Naive thymus-derived CD4-positive, alpha-beta T cell (primary cell): Measurements from ENCODE around the gene BTF3. TPM values are rescaled to one million over a fixed set of nuclear protein-coding genes. Genes with fewer than 3 reads are reported as not detected.
"Not testable (repeated sequence)": the region's sequence is repeated elsewhere in the genome, so short reads cannot be mapped to it uniquely, and the experiment has no call there.

Source experiments
- ATAC-seq: fragments of 150-1000 bp; cut with Tn5 transposase; 2 replicates; pipeline ENCODE4 v1.10.0; 2021; ENCODE audit warnings: mild to moderate bottlenecking, moderate library complexity
- CTCF ChIA-PET: fragments of 350-600 bp; sonication (Branson Sonifier 250); formaldehyde crosslinking; loops from one replicate; lab custom pipeline; 2021; ENCODE audit warnings: antibody characterized with exemption; lab: Charles Lee
- POLR2A ChIA-PET: fragments of 350-600 bp; sonication (Branson Sonifier 250); formaldehyde crosslinking; loops from one replicate; lab custom pipeline; 2021; ENCODE audit warnings: antibody characterized with exemption, inconsistent platforms; lab: Charles Lee
- DNase-seq, 9 donors: peaks; one replicate each; pipeline versions ENCODE4 v3.0.0 to v3.0.0-alpha.2; 2020 to 2022; ENCODE audit warnings: mixed read lengths in 1 of 9
- H3K27ac ChIP-seq: one replicate; pipeline ENCODE4 v1.7.0; 2013; ENCODE audit warnings: mild to moderate bottlenecking, low read depth, low read length, moderate library complexity
- H3K27me3 ChIP-seq, 2 donors: one replicate each; pipeline ENCODE4 v1.7.0; 2013; ENCODE audit warnings: low read length in 2 of 2, mild to moderate bottlenecking in 2 of 2, moderate library complexity in 2 of 2; ENCODE audit not compliant: control insufficient read depth in 2 of 2, insufficient read depth in 2 of 2
- H3K36me3 ChIP-seq, 3 experiments: 1 replicate in 2 of 3; 2 replicates in 1 of 3; pipeline ENCODE4 v1.7.0; 2013; ENCODE audit warnings: low read length in 3 of 3, mild to moderate bottlenecking in 3 of 3, moderate library complexity in 1 of 3; ENCODE audit not compliant: insufficient read depth in 3 of 3, control insufficient read depth in 2 of 3
- H3K4me1 ChIP-seq, 2 donors: one replicate each; pipeline ENCODE4 v1.7.0; 2013; ENCODE audit warnings: low read length in 2 of 2, mild to moderate bottlenecking in 2 of 2, moderate library complexity in 1 of 2; ENCODE audit not compliant: control insufficient read depth in 2 of 2, insufficient read depth in 2 of 2
- H3K4me3 ChIP-seq: 2 replicates; pipeline ENCODE4 v1.7.0; 2013; ENCODE audit warnings: mild to moderate bottlenecking, low read length
- H3K9me3 ChIP-seq, 3 experiments: 1 replicate in 2 of 3; 2 replicates in 1 of 3; pipeline ENCODE4 v1.7.0; 2013; ENCODE audit warnings: low read length in 3 of 3; ENCODE audit not compliant: control insufficient read depth in 2 of 3
- H3K27ac Mint-ChIP-seq, 9 donors: one replicate each; pipeline ENCODE4 v1.8.0; 2020 to 2022; ENCODE audit warnings: mixed read lengths in 9 of 9, mild to moderate bottlenecking in 8 of 9, moderate library complexity in 5 of 9, inconsistent platforms in 2 of 9
- H3K27me3 Mint-ChIP-seq, 5 donors: one replicate each; pipeline ENCODE4 v1.8.0; 2021 to 2022; ENCODE audit warnings: mixed read lengths in 5 of 5, mild to moderate bottlenecking in 1 of 5
- H3K36me3 Mint-ChIP-seq, 5 donors: one replicate each; pipeline ENCODE4 v1.8.0; 2020 to 2022; ENCODE audit warnings: mixed read lengths in 5 of 5, mild to moderate bottlenecking in 3 of 5, inconsistent platforms in 1 of 5
- H3K4me1 Mint-ChIP-seq, 7 donors: one replicate each; pipeline ENCODE4 v1.8.0; 2020 to 2022; ENCODE audit warnings: mixed read lengths in 7 of 7, mild to moderate bottlenecking in 3 of 7, inconsistent platforms in 1 of 7
- H3K4me3 Mint-ChIP-seq, 10 donors: one replicate each; pipeline ENCODE4 v1.8.0; 2020 to 2022; ENCODE audit warnings: mild to moderate bottlenecking in 10 of 10, mixed read lengths in 10 of 10, moderate library complexity in 6 of 10, inconsistent platforms in 2 of 10
- H3K9me3 Mint-ChIP-seq, 11 donors: one replicate each; pipeline ENCODE4 v1.8.0; 2020 to 2022; ENCODE audit warnings: mixed read lengths in 11 of 11, mild to moderate bottlenecking in 4 of 11, inconsistent platforms in 1 of 11, moderate library complexity in 1 of 11
- intact Hi-C, 2 donors: fragments of 100-400 bp; cut with micrococcal nuclease; formaldehyde crosslinking; loops; one replicate each; pipeline ENCODE4 v1.15.1; 2023
- polyA plus RNA-seq, 2 donors: library from polyadenylated mRNA; unstranded; fragments of 300-500 nt; fragmentation: Illumina TruSeq; gene quantifications; one replicate each; pipeline ENCODE4 v1.2.3, GENCODE V29; 2021
- total RNA-seq, 6 experiments: library from RNA in 5 of 6; stranded (reverse) in 5 of 6; gene quantifications; 1 replicate in 5 of 6; 2 replicates in 1 of 6; pipeline ENCODE4 v1.2.3 and lab custom pipeline; 2021 to 2026

BTF3 gene
- total and polyA plus RNA-seq, 7 experiments from 2014 or later: 557 to 843 (median 700) TPM

- Histone ChIP-seq H3K27ac (peak overlapping the region; percentile 93), H3K36me3 (peaks cover 5 to 47% (median 10%) of the 10 kb centered on the region in 3 experiments), H3K4me1 (peaks cover 22 to 31% of the 10 kb centered on the region in 2 donors), H3K27me3 (no peaks in the 10 kb centered on the region), H3K4me3 (no peak overlapping the region), H3K9me3 (no peaks in the 10 kb centered on the region)
- CTCF ChIA-PET: no interaction called here
- Mint-ChIP-seq H3K27ac (peak overlapping the region; percentile 10 to 100 (median 65)), H3K36me3 (peaks cover 6 to 35% (median 22%) of the 10 kb centered on the region in 5 donors), H3K9me3 (no peaks in the 10 kb centered on the region), H3K4me3 (peak overlapping the region in 7 of 10 donors; percentile 9 to 96 (median 17)), H3K27me3 (no peaks in the 10 kb centered on the region), H3K4me1 (peaks cover 27 to 60% (median 41%) of the 10 kb centered on the region in 7 donors)
- POLR2A ChIA-PET: interaction anchor here (5.2 kb wide), 1 partner anchor 63 kb away, joined by 29 read pairs; the partner anchor contains the start of genes ANKRA2 and UTP15
- intact Hi-C loops: no loop called here
- no peak for DNase-seq
- no peak for ATAC-seq
Observed at GRCh38 chr5:73501406-73501805, 3.2 kb downstream of the BTF3 start.

GRCh38 chr5:73506459-73506955, 8.3 kb downstream of the BTF3 start:
- Histone ChIP-seq H3K4me3 (no peak overlapping the region), H3K27ac (no peak overlapping the region), H3K36me3 (peaks cover 5 to 44% (median 6%) of the 10 kb centered on the region in 3 experiments), H3K4me1 (no peaks in the 10 kb centered on the region), H3K9me3 (no peaks in the 10 kb centered on the region), H3K27me3 (no peaks in the 10 kb centered on the region)
- DNase-seq (no peak), ATAC-seq (no peak)
- no peaks in the 10 kb centered on the region for H3K27me3 Mint-ChIP-seq
- POLR2A ChIA-PET: no interaction called here
- CTCF ChIA-PET: no interaction called here
- intact Hi-C loops: no loop called here
- H3K4me3 Mint-ChIP-seq: no peak overlapping the region
- peak overlapping the region in 1 of 9 donors; percentile 20 for H3K27ac Mint-ChIP-seq
- peaks cover under 1 to 34% (median 16%) of the 10 kb centered on the region in 5 donors for H3K36me3 Mint-ChIP-seq
- H3K9me3 Mint-ChIP-seq: no peaks in the 10 kb centered on the region
- peaks cover 4 to 17% (median 6%) of the 10 kb centered on the region in 7 donors for H3K4me1 Mint-ChIP-seq

GRCh38 chr5:73507062-73507461, 8.8 kb downstream of the BTF3 start:
- Histone ChIP-seq H3K4me3 (no peak overlapping the region), H3K9me3 (no peaks in the 10 kb centered on the region), H3K36me3 (peaks cover 4 to 42% (median 6%) of the 10 kb centered on the region in 3 experiments), H3K27me3 (no peaks in the 10 kb centered on the region), H3K27ac (no peak overlapping the region), H3K4me1 (no peaks in the 10 kb centered on the region)
- DNase-seq: no peak
- intact Hi-C loops: no loop called here
- H3K27me3 Mint-ChIP-seq: no peaks in the 10 kb centered on the region
- H3K36me3 Mint-ChIP-seq: peaks cover 0 to 34% (median 15%) of the 10 kb centered on the region in 5 donors
- ChIA-PET POLR2A (no interaction called here), CTCF (no interaction called here)
- no peak for ATAC-seq
- peaks cover 4 to 14% (median 4%) of the 10 kb centered on the region in 7 donors for H3K4me1 Mint-ChIP-seq
- no peak overlapping the region for H3K27ac Mint-ChIP-seq
- H3K4me3 Mint-ChIP-seq: no peak overlapping the region
- H3K9me3 Mint-ChIP-seq: no peaks in the 10 kb centered on the region

- peak; percentile 79 for ATAC-seq
- H3K27me3 ChIP-seq, intact Hi-C loops, H3K9me3 ChIP-seq, H3K4me1 ChIP-seq, H3K27ac ChIP-seq, POLR2A ChIA-PET, DNase-seq, H3K9me3 Mint-ChIP-seq, H3K27me3 Mint-ChIP-seq, H3K4me1 Mint-ChIP-seq, H3K4me3 ChIP-seq, H3K4me3 Mint-ChIP-seq, CTCF ChIA-PET: not testable (repeated sequence)
- peaks cover 4 to 27% (median 5%) of the 10 kb centered on the region in 3 experiments for H3K36me3 ChIP-seq
- H3K36me3 Mint-ChIP-seq: peaks cover 0 to 23% (median 11%) of the 10 kb centered on the region in 5 donors
- H3K27ac Mint-ChIP-seq: peak overlapping the region in 1 of 9 donors; percentile 36
Observed at GRCh38 chr5:73508521-73508920, 10.3 kb downstream of the BTF3 start.

- Histone ChIP-seq H3K9me3 (no peaks in the 10 kb centered on the region), H3K27ac (no peak overlapping the region), H3K4me3 (no peak overlapping the region), H3K36me3 (no peaks in the 10 kb centered on the region), H3K27me3 (no peaks in the 10 kb centered on the region), H3K4me1 (no peaks in the 10 kb centered on the region)
- CTCF ChIA-PET: no interaction called here
- ATAC-seq: no peak
- Mint-ChIP-seq H3K36me3 (peaks cover 0 to 8% (median 0%) of the 10 kb centered on the region in 5 donors), H3K4me1 (no peaks in the 10 kb centered on the region), H3K27me3 (no peaks in the 10 kb centered on the region), H3K27ac (no peak overlapping the region), H3K9me3 (peaks cover 0 to 3% (median 0%) of the 10 kb centered on the region in 11 donors), H3K4me3 (no peak overlapping the region)
- DNase-seq: no peak
- POLR2A ChIA-PET: no interaction called here
- intact Hi-C loops: no loop called here
Observed at GRCh38 chr5:73513996-73514395, 15.8 kb downstream of the BTF3 start.

- no peak for DNase-seq
- ChIA-PET POLR2A (interaction anchor here (1.0 kb wide), 1 partner anchor 11 kb away, joined by 3 read pairs; no protein-coding TSS in a partner anchor), CTCF (no interaction called here)
- ATAC-seq: no peak
- H3K4me3 ChIP-seq: no peak overlapping the region
- H3K4me1 Mint-ChIP-seq: peaks cover 2 to 4% (median 4%) of the 10 kb centered on the region in 7 donors
- no peaks in the 10 kb centered on the region for H3K27me3 ChIP-seq
- no peak overlapping the region for H3K27ac Mint-ChIP-seq
- H3K4me1 ChIP-seq: no peaks in the 10 kb centered on the region
- peaks cover 0 to 4% (median 0%) of the 10 kb centered on the region in 5 donors for H3K36me3 Mint-ChIP-seq
- H3K27ac ChIP-seq: no peak overlapping the region
- no peaks in the 10 kb centered on the region for H3K27me3 Mint-ChIP-seq
- intact Hi-C loops: no loop called here
- peaks cover 0 to 3% (median 0%) of the 10 kb centered on the region in 11 donors for H3K9me3 Mint-ChIP-seq
- no peak overlapping the region for H3K4me3 Mint-ChIP-seq
- H3K36me3 ChIP-seq: no peaks in the 10 kb centered on the region
- no peaks in the 10 kb centered on the region for H3K9me3 ChIP-seq
Observed at GRCh38 chr5:73514418-73514817, 16.2 kb downstream of the BTF3 start.

GRCh38 chr5:73515232-73515631, 17.0 kb downstream of the BTF3 start:
- Histone ChIP-seq H3K9me3 (no peaks in the 10 kb centered on the region), H3K27me3 (no peaks in the 10 kb centered on the region), H3K4me1 (no peaks in the 10 kb centered on the region), H3K4me3 (no peak overlapping the region), H3K27ac (no peak overlapping the region), H3K36me3 (no peaks in the 10 kb centered on the region)
- Mint-ChIP-seq H3K27ac (no peak overlapping the region), H3K9me3 (peaks cover 0 to 5% (median 0%) of the 10 kb centered on the region in 11 donors), H3K4me3 (no peak overlapping the region), H3K36me3 (no peaks in the 10 kb centered on the region), H3K27me3 (no peaks in the 10 kb centered on the region), H3K4me1 (peaks cover 8 to 9% (median 9%) of the 10 kb centered on the region in 7 donors)
- CTCF ChIA-PET: no interaction called here
- POLR2A ChIA-PET: interaction anchor here (1.0 to 1.4 kb wide), 3 partner anchors 10 to 1822 kb away, joined by 3 read pairs; partner anchors contain the start of genes BTF3 and HMGCR
- intact Hi-C loops: no loop called here
- ATAC-seq (no peak), DNase-seq (no peak)
